Ishikawa (cell line): Measurements from ENCODE around the gene EVA1B.

Experiments used
- CEBPB ChIP-seq: IDR thresholded peaks from 2 replicates; pipeline ENCODE4 v1.6.1; 2012
- CREB1 ChIP-seq: IDR thresholded peaks from 2 replicates; pipeline ENCODE4 v1.6.1; 2012; ENCODE audit warnings: low read depth
- EGR1 ChIP-seq: IDR thresholded peaks from 2 replicates; pipeline ENCODE4 v1.6.1; 2012
- EP300 ChIP-seq: IDR thresholded peaks from 2 replicates; pipeline ENCODE4 v1.6.1; 2012; ENCODE audit warnings: borderline replicate concordance
- FOXM1 ChIP-seq: IDR thresholded peaks from 2 replicates; pipeline ENCODE4 v1.6.1; 2012; ENCODE audit warnings: low read depth, borderline replicate concordance
- MAX ChIP-seq: IDR thresholded peaks from 2 replicates; pipeline ENCODE4 v1.6.1; 2012
- NFIC ChIP-seq: IDR thresholded peaks from 2 replicates; pipeline ENCODE4 v1.6.1; 2012
- RAD21 ChIP-seq: IDR thresholded peaks from 2 replicates; pipeline ENCODE4 v1.6.1; 2012; ENCODE audit warnings: low read depth
- REST ChIP-seq: IDR thresholded peaks from 2 replicates; pipeline ENCODE4 v1.6.1; 2012; ENCODE audit warnings: low read depth, mild to moderate bottlenecking
- TAF1 ChIP-seq: IDR thresholded peaks from 2 replicates; pipeline ENCODE4 v1.6.1; 2012; ENCODE audit warnings: low read depth, mild to moderate bottlenecking
- TCF12 ChIP-seq: IDR thresholded peaks from 2 replicates; pipeline ENCODE4 v1.6.1; 2012; ENCODE audit warnings: low read depth
- TEAD4 ChIP-seq: IDR thresholded peaks from 2 replicates; pipeline ENCODE4 v1.6.1; 2012
- USF1 ChIP-seq: IDR thresholded peaks from 2 replicates; pipeline ENCODE4 v1.6.1; 2012
- YY1 ChIP-seq: IDR thresholded peaks from 2 replicates; pipeline ENCODE4 v1.6.1; 2012; ENCODE audit warnings: low read depth
- ZBTB7A ChIP-seq: IDR thresholded peaks from 2 replicates; pipeline ENCODE4 v1.6.1; 2012; ENCODE audit warnings: low read depth

The EVA1B gene

GRCh38 chr1:36307601-36308330 lies 15.7 kb downstream of the EVA1B start:
- TF ChIP-seq EGR1 (no peak), TEAD4 (no peak), EP300 (no peak), MAX (no peak), CEBPB (no peak), TCF12 (no peak)

GRCh38 chr1:36306902-36307456 lies 16.5 kb downstream of the EVA1B start:
- no peak for TF ChIP-seq NFIC
- peak; percentile 39; the same call in 1 of the 2 replicates for TF ChIP-seq TCF12
- TF ChIP-seq CEBPB, result no peak
- no peak for TF ChIP-seq EGR1
- TF ChIP-seq REST, result no peak
- TF ChIP-seq EP300, result no peak
- no peak for TF ChIP-seq ZBTB7A
- no peak for TF ChIP-seq RAD21
- peak; percentile 44; the same call in 1 of the 2 replicates for TF ChIP-seq YY1
- no peak for TF ChIP-seq USF1
- peak; percentile 33; the same call in 1 of the 2 replicates for TF ChIP-seq TAF1
- no peak for TF ChIP-seq MAX

GRCh38 chr1:36306210-36306901 lies 17.1 kb downstream of the EVA1B start, which contains the start of gene SH3D21:
Gene SH3D21, plus strand, starts transcription at chr1:36306368. Its CDS starts 53 bp downstream, at chr1:36306421.
- TF ChIP-seq TCF12 (0 out of 2 replicates have a peak, but pooled peaks have one; percentile 17), CREB1 (no peak), EGR1 (peak; percentile 41; the same call in 1 of the 2 replicates)

- TF ChIP-seq YY1 (no peak), CEBPB (no peak), USF1 (no peak), MAX (no peak), CREB1 (no peak), EP300 (no peak)
These were observed 17.6 kb downstream of the EVA1B start for GRCh38 chr1:36305915-36306209.

- TF ChIP-seq CREB1 (no peak), TAF1 (no peak), YY1 (no peak), TEAD4 (no peak), EGR1 (no peak), RAD21 (no peak), CEBPB (no peak), TCF12 (no peak), NFIC (no peak), ZBTB7A (no peak), USF1 (no peak), REST (no peak), FOXM1 (no peak), EP300 (no peak), MAX (no peak)
These were observed 18.2 kb downstream of the EVA1B start for GRCh38 chr1:36304970-36305914.
